ENCODE data around the gene WBP4. TPM values are rescaled to one million over a fixed set of nuclear protein-coding genes. Genes with fewer than 3 reads are reported as not detected.
"Not testable (repeated sequence)": the region's sequence is repeated elsewhere in the genome, so short reads cannot be mapped to it uniquely, and the experiment has no call there.

WBP4 gene
- total RNA-seq, 2 donors from 2014 or later: 8.5 to 10.6 TPM

DNA sequence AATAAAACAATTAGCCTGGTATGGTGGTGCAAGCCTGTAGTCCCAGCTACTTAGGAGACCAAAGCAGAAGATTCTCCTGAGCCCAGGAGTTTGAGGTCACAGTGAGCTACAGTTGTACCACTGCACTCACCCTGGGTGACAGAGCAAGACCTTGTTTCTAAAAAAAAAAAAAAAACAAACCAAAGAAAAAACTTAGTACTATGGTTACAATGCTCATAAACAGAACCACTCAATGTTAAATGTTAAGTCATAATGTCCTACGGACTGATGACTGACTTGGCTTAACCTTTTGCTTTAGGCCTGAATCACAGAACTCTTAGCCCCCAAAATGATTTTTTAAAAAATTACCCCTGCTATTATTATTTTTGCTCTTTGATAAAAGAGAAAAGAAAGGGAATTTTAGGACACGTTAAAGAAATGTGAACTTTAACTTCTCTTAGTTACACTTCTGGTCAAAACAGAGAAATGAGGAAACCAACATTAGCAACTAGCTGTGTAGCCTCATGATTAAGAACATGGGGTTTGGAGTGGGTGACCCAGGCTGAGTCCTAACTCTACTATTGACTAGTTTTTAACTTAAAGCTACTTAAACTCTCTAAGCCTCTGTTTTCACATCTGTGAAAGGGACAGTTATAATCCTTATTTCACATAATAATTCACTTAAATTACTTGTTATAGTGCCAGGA, 28.5 kb upstream of the WBP4 start:
- H3K9me3 Mint-ChIP-seq: no peaks in the 10 kb centered on the region
- H3K27ac Mint-ChIP-seq: no peak overlapping the region
- DNase-seq (ENCODE audit: low spot score) (no peak), ATAC-seq (no peak)
- H3K4me1 Mint-ChIP-seq (ENCODE audit: low read depth in 2 of 2): peaks cover 9 to 15% of the 10 kb centered on the region in 2 donors
- no peaks in the 10 kb centered on the region for H3K36me3 Mint-ChIP-seq
- no peaks in the 10 kb centered on the region for H3K27me3 Mint-ChIP-seq
- no peak overlapping the region for H3K4me3 Mint-ChIP-seq

DNA sequence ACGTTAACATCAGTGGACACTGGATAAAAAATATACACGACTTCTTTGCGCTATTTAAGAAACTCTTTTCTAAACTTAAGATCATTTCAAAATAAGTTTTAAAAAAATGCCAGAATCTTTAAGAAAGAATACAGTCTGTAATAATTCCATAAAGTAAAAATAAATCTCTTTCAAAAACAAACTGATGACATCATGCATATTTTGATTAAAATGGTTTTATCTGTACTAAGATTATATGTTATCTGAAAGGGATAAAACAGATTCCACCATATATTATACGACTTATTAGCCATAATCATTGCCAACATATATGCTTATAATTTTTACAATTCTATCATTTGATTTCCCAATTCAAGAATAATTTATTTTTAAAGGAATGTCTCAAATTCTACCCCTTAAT, 26.9 kb upstream of the WBP4 start:
- H3K4me3 Mint-ChIP-seq: no peak overlapping the region
- H3K27ac Mint-ChIP-seq: no peak overlapping the region
- H3K36me3 Mint-ChIP-seq: no peaks in the 10 kb centered on the region
- peaks cover 9 to 13% of the 10 kb centered on the region in 2 donors for H3K4me1 Mint-ChIP-seq (ENCODE audit: low read depth in 2 of 2)
- no peaks in the 10 kb centered on the region for H3K27me3 Mint-ChIP-seq
- DNase-seq (ENCODE audit: low spot score): no peak
- ATAC-seq: no peak
- no peaks in the 10 kb centered on the region for H3K9me3 Mint-ChIP-seq

DNA sequence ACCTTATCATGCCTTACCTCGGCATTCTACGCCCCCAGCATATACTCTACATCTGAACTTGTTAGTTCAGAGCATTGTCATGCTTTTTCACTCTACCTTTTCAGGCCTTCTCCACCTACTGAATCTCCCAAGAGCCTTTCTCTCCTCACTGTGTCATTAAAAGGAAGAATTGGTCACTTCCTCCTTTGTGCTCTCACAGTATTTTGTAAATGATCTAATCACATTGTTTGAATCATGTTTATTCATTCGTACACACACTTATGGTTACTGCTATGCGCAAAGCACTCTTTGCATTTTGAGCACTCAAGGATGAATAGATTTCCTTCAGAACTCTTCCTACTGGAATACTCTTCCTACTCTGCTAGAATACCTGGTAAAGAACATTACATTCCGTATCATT, 26.4 kb upstream of the WBP4 start:
- H3K9me3 Mint-ChIP-seq: no peaks in the 10 kb centered on the region
- no peaks in the 10 kb centered on the region for H3K27me3 Mint-ChIP-seq
- H3K27ac Mint-ChIP-seq: no peak overlapping the region
- ATAC-seq (no peak), DNase-seq (ENCODE audit: low spot score) (no peak)
- no peak overlapping the region for H3K4me3 Mint-ChIP-seq
- no peaks in the 10 kb centered on the region for H3K36me3 Mint-ChIP-seq
- H3K4me1 Mint-ChIP-seq (ENCODE audit: low read depth in 2 of 2): peaks cover 9 to 11% of the 10 kb centered on the region in 2 donors

DNA sequence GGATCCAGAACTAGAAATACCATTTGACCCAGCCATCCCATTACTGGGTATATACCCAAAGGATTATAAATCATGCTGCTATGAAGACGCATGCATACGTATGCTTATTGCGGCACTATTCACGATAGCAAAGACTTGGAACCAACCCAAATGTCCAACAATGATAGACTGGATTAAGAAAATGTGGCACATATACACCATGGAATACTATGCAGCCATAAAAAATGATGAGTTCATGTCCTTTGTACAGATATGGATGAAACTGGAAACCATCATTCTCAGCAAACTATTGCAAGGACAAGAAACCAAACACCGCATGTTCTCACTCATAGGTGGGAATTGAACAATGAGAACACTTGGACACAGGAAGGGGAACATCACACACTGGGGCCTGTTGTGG, 24.8 kb upstream of the WBP4 start:
- not testable (repeated sequence) for H3K4me3 Mint-ChIP-seq; H3K27ac Mint-ChIP-seq; H3K36me3 Mint-ChIP-seq; H3K9me3 Mint-ChIP-seq; ATAC-seq; DNase-seq (ENCODE audit: low spot score); H3K27me3 Mint-ChIP-seq
- H3K4me1 Mint-ChIP-seq (ENCODE audit: low read depth in 2 of 2): peaks cover 10 to 13% of the 10 kb centered on the region in 2 donors

DNA sequence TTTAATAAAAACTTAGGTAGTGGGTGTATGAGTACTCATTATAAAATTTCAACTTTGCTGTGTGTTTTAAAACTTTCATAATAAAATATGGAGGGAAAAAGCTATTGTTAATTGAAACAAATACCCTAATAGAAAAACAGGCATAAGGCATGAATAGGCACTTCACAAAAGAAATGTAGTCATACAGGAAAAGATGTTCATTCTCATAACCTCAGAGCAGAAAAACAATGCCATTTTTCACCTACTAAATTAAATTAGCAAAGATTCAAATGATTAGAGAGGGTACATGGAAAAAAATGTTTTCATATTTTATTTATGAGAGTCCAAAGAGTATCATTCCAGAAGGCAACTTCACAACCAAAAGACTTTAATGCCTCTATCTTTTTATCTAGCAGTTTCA, 21.6 kb upstream of the WBP4 start:
- no peaks in the 10 kb centered on the region for H3K27me3 Mint-ChIP-seq
- no peak overlapping the region for H3K27ac Mint-ChIP-seq
- no peaks in the 10 kb centered on the region for H3K9me3 Mint-ChIP-seq
- H3K36me3 Mint-ChIP-seq: no peaks in the 10 kb centered on the region
- DNase-seq (ENCODE audit: low spot score) (no peak), ATAC-seq (no peak)
- peaks cover 7 to 11% of the 10 kb centered on the region in 2 donors for H3K4me1 Mint-ChIP-seq (ENCODE audit: low read depth in 2 of 2)
- H3K4me3 Mint-ChIP-seq: no peak overlapping the region

DNA sequence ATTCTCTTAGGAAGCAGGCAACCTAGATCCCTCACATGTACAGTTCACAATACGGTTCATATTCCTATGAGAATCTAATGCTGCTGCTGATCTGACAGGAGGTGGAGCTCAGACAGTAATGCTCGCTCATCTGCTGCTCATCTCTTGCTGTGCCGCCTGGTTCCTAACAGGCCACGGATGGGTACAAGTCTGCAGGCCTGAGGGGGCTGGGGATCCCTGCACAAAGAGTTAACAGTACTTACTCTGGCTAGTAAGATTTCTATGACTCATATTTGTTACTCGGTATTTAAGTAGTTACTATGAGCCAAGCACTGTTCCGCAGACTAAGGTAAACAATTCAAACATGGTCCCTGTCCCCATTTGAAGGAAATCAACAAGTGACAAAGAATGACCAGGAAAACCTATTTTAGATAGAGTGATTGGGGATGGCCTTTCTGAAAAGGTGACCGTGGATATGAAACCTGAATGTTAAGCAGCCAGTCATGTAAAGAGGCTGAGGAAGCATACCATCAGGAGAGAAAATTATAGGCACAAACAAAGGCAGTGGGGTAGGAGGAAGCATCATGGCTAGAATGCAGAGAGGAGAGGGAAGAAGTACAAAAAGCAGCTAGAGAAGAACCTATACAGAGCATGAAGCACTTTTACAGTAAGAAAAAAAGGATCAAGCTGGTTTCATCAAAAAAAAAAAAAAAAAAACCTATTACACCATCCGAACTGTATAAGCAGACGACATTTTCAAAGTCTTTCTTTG, 20.6 kb upstream of the WBP4 start:
- ATAC-seq (no peak), DNase-seq (ENCODE audit: low spot score) (no peak)
- H3K9me3 Mint-ChIP-seq: no peaks in the 10 kb centered on the region
- H3K36me3 Mint-ChIP-seq: peaks cover 4% of the 10 kb centered on the region
- H3K4me1 Mint-ChIP-seq (ENCODE audit: low read depth in 2 of 2): peaks cover 6 to 10% of the 10 kb centered on the region in 2 donors
- no peaks in the 10 kb centered on the region for H3K27me3 Mint-ChIP-seq
- no peak overlapping the region for H3K4me3 Mint-ChIP-seq
- no peak overlapping the region for H3K27ac Mint-ChIP-seq

DNA sequence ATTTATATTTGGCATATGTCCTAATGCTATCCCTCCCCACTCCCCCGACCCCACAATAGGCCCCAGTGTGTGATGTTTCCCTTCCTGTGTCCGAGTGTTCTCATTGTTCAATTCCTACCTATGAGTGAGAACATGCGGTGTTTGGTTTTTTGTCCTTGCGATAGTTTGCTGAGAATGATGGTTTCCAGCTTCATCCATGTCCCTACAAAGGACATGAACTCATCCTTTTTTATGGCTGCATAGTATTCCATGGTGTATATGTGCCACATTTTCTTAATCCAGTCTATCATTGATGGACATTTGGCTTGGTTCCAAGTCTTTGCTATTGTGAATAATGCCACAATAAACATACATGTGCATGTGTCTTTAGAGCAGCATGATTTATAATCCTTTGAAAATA, 18.9 kb upstream of the WBP4 start:
- ATAC-seq: not testable (repeated sequence)

DNA sequence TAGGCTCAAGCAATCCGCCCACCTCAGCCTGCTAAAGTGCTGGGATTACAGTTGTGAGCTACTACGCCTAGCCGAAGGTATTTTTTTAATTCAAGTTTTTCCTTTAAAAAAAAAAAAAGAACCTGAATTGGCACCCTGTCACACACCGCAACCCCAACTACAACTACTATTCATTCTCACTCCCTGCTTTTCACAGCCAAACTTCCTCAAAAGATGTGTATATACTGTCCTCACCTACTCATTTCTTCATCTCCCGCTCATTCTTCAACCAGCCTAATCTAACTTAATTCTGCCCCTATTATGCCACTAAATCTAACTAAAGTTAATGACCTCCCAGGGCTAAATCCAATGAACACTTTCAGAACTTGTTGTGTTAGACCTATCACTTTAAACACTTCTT, 12.7 kb upstream of the WBP4 start:
- Mint-ChIP-seq H3K4me1 (ENCODE audit: low read depth in 2 of 2) (peaks cover 15 to 20% of the 10 kb centered on the region in 2 donors), H3K27me3 (no peaks in the 10 kb centered on the region), H3K9me3 (peaks cover 4% of the 10 kb centered on the region), H3K27ac (no peak overlapping the region), H3K36me3 (peaks cover 10% of the 10 kb centered on the region), H3K4me3 (no peak overlapping the region)
- no peak for ATAC-seq
- DNase-seq (ENCODE audit: low spot score): no peak

More for the DNA sequence above, 18.9 kb upstream of the WBP4 start:
- DNase-seq (ENCODE audit: low spot score); H3K36me3 Mint-ChIP-seq; H3K9me3 Mint-ChIP-seq; H3K27ac Mint-ChIP-seq; H3K27me3 Mint-ChIP-seq; H3K4me3 Mint-ChIP-seq: not testable (repeated sequence)
- peaks cover 6 to 10% of the 10 kb centered on the region in 2 donors for H3K4me1 Mint-ChIP-seq (ENCODE audit: low read depth in 2 of 2)

DNA sequence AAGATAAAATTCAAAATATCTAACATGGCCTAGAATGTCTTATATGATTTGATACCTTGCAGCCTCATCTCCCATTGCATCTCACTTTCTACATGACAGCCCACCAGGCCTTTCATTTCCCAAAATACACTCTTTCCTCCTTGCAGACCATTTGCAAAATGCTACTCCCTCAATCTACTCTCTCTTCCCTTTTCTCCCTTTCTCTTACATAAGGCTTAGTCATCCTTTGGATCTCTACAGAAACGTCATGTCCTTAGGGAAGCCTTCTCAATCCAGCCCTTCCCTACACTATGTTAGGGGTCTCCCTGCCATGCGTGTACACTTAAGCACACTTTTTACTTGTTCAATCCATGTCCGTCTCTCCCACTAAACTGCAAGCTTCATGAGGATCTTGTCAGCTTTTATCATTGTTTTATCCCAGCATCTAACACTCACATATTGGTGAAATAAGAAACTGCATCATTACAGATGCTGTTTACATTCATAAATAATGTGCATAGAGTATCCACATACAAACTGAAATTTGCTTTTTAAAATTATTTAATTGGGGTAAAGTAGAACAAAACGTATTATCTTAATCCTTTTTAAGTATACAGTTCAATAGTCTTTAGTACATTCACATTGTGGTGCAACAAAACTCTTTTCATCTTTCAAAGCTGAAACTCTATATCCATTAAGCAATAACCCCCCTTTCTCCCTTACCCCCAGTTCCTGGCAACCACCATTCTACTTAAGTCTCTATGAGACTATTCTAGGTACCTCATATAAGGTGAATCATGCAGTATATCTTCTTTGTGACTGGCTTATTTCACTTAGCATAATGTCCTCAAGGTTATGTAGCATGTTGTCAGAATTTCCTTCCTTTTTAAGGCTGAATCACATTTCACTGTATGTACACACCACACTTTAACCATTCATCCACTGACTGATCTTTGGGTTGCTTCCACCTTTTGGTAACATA, 11.5 kb upstream of the WBP4 start:
- H3K27me3 Mint-ChIP-seq: no peaks in the 10 kb centered on the region
- peaks cover 25 to 26% of the 10 kb centered on the region in 2 donors for H3K4me1 Mint-ChIP-seq (ENCODE audit: low read depth in 2 of 2)
- DNase-seq (ENCODE audit: low spot score) (no peak), ATAC-seq (peak in 1 of 2 donors; percentile 63)
- no peak overlapping the region for H3K4me3 Mint-ChIP-seq
- peaks cover 4% of the 10 kb centered on the region for H3K9me3 Mint-ChIP-seq
- peaks cover 10% of the 10 kb centered on the region for H3K36me3 Mint-ChIP-seq
- H3K27ac Mint-ChIP-seq: no peak overlapping the region

DNA sequence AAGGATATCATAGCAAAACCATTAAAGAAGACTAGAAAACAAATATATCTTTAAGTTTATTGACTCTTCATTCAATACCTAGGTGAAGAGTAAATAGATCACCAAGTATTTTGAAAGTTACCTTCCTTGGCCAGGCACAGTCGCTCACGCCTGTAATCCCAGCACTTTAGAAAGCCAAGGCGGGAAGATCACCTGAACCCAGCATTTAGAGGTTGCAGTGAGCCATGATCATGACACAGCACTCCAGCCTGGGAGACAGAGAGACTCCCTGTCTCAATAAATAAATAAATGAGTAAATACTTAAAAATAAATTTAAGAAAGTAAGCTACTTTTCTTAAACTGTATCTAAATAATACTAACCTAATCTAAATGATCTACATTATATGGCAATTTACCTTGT, 8.9 kb upstream of the WBP4 start:
- DNase-seq (ENCODE audit: low spot score): no peak
- Mint-ChIP-seq H3K36me3 (peaks cover 6% of the 10 kb centered on the region), H3K27me3 (no peaks in the 10 kb centered on the region), H3K27ac (no peak overlapping the region), H3K4me3 (no peak overlapping the region), H3K9me3 (peaks cover 4% of the 10 kb centered on the region), H3K4me1 (ENCODE audit: low read depth in 2 of 2) (peaks cover 32 to 43% of the 10 kb centered on the region in 2 donors)
- no peak for ATAC-seq

DNA sequence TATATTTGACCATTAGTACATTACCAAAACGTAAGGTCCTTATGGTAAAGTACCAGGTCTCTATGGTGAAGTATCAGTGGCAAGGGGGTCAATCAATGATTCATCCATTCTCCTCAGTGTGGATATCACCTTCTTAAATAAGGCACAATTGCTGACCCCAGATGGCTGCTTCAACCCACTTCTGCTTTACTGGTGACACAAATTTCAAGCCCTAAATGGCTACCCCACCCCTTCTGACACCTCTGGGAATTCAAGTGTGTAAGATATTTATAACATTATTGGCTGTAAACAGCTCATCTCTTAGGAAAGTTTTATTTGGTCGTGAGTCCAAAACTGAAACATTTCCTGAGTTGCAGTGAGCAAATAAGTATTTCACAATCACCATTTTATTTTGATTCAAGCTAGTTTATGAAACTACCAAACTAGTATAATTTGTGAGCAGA, 7.9 kb upstream of the WBP4 start:
- Mint-ChIP-seq H3K4me3 (peak overlapping the region; percentile 26), H3K9me3 (peaks cover 4% of the 10 kb centered on the region), H3K27ac (peak overlapping the region in 1 of 2 donors; percentile 50), H3K36me3 (peaks cover 6% of the 10 kb centered on the region), H3K27me3 (no peaks in the 10 kb centered on the region), H3K4me1 (ENCODE audit: low read depth in 2 of 2) (peaks cover 36 to 47% of the 10 kb centered on the region in 2 donors)
- peak; percentile 60 to 70 for ATAC-seq
- no peak for DNase-seq (ENCODE audit: low spot score)

DNA sequence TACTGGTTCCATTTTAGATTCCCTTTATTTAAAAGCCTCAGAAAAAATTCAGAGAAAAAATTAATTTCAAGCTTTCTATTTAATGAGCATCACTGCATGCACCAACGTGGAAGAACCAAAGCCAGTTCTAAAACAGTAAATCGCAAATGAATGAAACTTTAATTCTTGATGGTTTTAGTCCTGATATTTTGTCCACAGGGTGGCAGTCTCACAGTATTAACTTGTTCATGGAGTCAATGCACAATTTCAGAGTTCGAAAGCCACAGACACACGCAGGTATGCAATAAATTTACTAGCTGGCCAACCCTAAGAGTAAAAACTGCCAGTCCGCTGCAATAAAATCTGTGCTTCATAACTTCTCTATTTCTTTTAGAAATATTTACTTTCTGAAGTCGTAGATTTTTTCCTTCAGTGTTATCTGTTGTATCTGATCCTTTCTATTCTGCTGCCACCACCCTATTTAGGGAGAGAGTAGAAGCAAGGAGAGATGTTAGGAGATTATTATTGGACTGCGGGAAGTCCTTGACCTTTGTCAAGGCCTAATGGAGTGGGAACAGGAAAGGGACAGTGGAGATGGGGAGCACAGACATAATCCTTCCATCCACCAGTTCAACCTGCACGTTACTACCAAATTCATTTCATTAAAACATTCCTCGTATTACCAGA, 7.0 kb upstream of the WBP4 start:
- H3K27ac Mint-ChIP-seq: no peak overlapping the region
- no peaks in the 10 kb centered on the region for H3K9me3 Mint-ChIP-seq
- no peaks in the 10 kb centered on the region for H3K27me3 Mint-ChIP-seq
- no peaks in the 10 kb centered on the region for H3K36me3 Mint-ChIP-seq
- ATAC-seq (peak in 1 of 2 donors; percentile 58), DNase-seq (ENCODE audit: low spot score) (peak; percentile 62)
- peaks cover 34 to 45% of the 10 kb centered on the region in 2 donors for H3K4me1 Mint-ChIP-seq (ENCODE audit: low read depth in 2 of 2)
- H3K4me3 Mint-ChIP-seq: no peak overlapping the region

DNA sequence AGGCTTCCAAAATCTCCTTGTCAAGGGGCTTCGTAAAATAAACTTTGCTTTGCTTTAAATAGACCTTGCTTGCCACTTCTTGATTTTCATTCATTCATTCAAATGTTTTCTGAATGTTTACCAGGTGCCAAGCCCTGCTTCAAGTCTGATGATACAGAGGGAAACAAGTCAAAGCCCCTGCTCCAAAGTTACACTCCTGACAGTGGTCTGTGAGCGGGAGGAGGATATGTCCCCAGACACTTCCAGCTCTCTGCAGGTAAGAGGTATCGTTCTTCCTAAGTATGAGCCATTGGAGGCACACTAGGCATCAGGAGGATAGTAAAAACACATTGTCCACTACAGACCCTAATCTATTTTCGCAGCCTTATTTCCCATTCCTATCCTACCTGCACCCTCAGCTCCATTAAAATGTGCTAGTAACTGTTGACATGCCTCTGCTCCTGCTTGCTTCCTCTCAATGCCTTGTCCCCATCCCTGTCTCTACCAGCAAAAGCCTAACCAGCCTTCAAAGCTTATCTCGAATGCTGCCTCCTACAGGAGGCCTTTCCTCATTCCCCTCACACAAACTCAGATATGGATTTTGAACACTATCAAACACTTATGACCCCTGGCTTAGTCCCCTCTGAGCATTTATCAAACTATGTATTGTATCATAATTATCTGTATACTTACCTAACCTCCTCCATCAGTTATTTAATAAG, 6.2 kb upstream of the WBP4 start:
- Mint-ChIP-seq H3K9me3 (no peaks in the 10 kb centered on the region), H3K4me3 (no peak overlapping the region), H3K27ac (no peak overlapping the region), H3K4me1 (ENCODE audit: low read depth in 2 of 2) (peaks cover 36 to 47% of the 10 kb centered on the region in 2 donors), H3K36me3 (no peaks in the 10 kb centered on the region), H3K27me3 (no peaks in the 10 kb centered on the region)
- ATAC-seq: no peak
- DNase-seq (ENCODE audit: low spot score): no peak

Data from natural killer cell treated with Interleukin-12 subunit alpha and Interleukin-12 subunit beta and Interleukin-15 and Interleukin-18, amount 100 ng/mL, for 72 hours (primary cell).